Limb (tissue), 2 donors: ENCODE measurements around the gene PACSIN3.

Experiments used
- DNase-seq, 2 donors: peaks; one replicate each; pipeline ENCODE4 v3.0.0-alpha.2; 2016; ENCODE audit errors: extremely low spot score in 2 of 2

Gene PACSIN3

GRCh38 chr11:47176328-47177228 lies 9.7 kb downstream of the PACSIN3 start, which contains the start of gene ARFGAP2:
Gene ARFGAP2 (minus strand): TSS chr11:47176879. CDS start chr11:47176853, 26 bp downstream.
- peak; percentile 95 to 98 for DNase-seq

GRCh38 chr11:47175746-47176327 lies 10.4 kb downstream of the PACSIN3 start:
- no peak for DNase-seq

- no peak for DNase-seq
These were observed 13.4 kb downstream of the PACSIN3 start for GRCh38 chr11:47172740-47173336.

GRCh38 chr11:47171856-47172255 lies 14.4 kb downstream of the PACSIN3 start:
- no peak for DNase-seq

GRCh38 chr11:47171061-47171838 lies 15.0 kb downstream of the PACSIN3 start:
- no peak for DNase-seq

GRCh38 chr11:47166368-47166767 lies 19.9 kb downstream of the PACSIN3 start:
- no peak for DNase-seq

- DNase-seq = no peak
These were observed 20.9 kb downstream of the PACSIN3 start for GRCh38 chr11:47165253-47165840.

GRCh38 chr11:47164321-47164720 lies 21.9 kb downstream of the PACSIN3 start:
- DNase-seq = no peak

GRCh38 chr11:47163898-47164297 lies 22.3 kb downstream of the PACSIN3 start:
- DNase-seq = no peak

GRCh38 chr11:47163193-47163592 lies 23.0 kb downstream of the PACSIN3 start:
- no peak for DNase-seq

- DNase-seq = no peak
These were observed 23.8 kb downstream of the PACSIN3 start for GRCh38 chr11:47162426-47162825.

- DNase-seq = no peak
These were observed 24.3 kb downstream of the PACSIN3 start for GRCh38 chr11:47161890-47162289.

GRCh38 chr11:47161134-47161854 lies 24.9 kb downstream of the PACSIN3 start:
- DNase-seq = peak; percentile 74 to 81

GRCh38 chr11:47160753-47161133 lies 25.5 kb downstream of the PACSIN3 start:
- no peak for DNase-seq

- no peak for DNase-seq
These were observed 28.0 kb downstream of the PACSIN3 start for GRCh38 chr11:47158242-47158641.

- DNase-seq = no peak
These were observed 28.4 kb downstream of the PACSIN3 start for GRCh38 chr11:47157805-47158204.

GRCh38 chr11:47156951-47157350 lies 29.3 kb downstream of the PACSIN3 start:
- no peak for DNase-seq

- no peak for DNase-seq
These were observed 29.9 kb downstream of the PACSIN3 start for GRCh38 chr11:47156333-47156732.

GRCh38 chr11:47155879-47156278 lies 30.4 kb downstream of the PACSIN3 start:
- DNase-seq = no peak
